Activated T-cell treated with anti-CD3 and anti-CD28 coated beads, Interleukin-2, amount 50 U/mL, for 48 hours (primary cell): ENCODE data around the gene PTGR1.

Experiments used
- DNase-seq, 2 experiments: peaks; one replicate each; pipeline ENCODE4 v3.0.0-alpha.2; 2020

The PTGR1 gene

GRCh38 chr9:111531716-111532115, 67.7 kb downstream of the PTGR1 start:
- DNase-seq: no peak

GRCh38 chr9:111529787-111530186, 69.7 kb downstream of the PTGR1 start:
- DNase-seq: no peak

GRCh38 chr9:111527347-111527746, 72.1 kb downstream of the PTGR1 start:
- DNase-seq: peak; percentile 22 to 26

GRCh38 chr9:111525056-111525977, 74.1 kb downstream of the PTGR1 start, which contains the start of gene ZNF483:
Gene ZNF483, plus strand, starts transcription at chr9:111525179. Its CDS starts 2,217 bp downstream, at chr9:111527396.
- peak; percentile 78 to 80 for DNase-seq

- DNase-seq: no peak
Observed at GRCh38 chr9:111524731-111525055, 74.8 kb downstream of the PTGR1 start.

GRCh38 chr9:111516061-111516465, 83.4 kb downstream of the PTGR1 start:
- DNase-seq: no peak

- DNase-seq: no peak
Observed at GRCh38 chr9:111514967-111515366, 84.5 kb downstream of the PTGR1 start.
